PC-9 (cell line): ENCODE data around the gene METTL8.

ENCODE experiments used
- EZH2 ChIP-seq: fragments of 200-600 bp; sonication (generic); IDR thresholded peaks from 2 replicates; pipeline ENCODE4 v1.8.0; 2017; ENCODE audit warnings: antibody characterized with exemption, low read depth
- TF ChIP-seq, protein P1 (sequence below): fragments of 200-600 bp; sonication (generic); conservative IDR thresholded peaks from 2 replicates; pipeline ENCODE4 v1.6.1; 2017; ENCODE audit warnings: mixed run types, antibody characterized with exemption, mild to moderate bottlenecking, moderate library complexity

DNA sequence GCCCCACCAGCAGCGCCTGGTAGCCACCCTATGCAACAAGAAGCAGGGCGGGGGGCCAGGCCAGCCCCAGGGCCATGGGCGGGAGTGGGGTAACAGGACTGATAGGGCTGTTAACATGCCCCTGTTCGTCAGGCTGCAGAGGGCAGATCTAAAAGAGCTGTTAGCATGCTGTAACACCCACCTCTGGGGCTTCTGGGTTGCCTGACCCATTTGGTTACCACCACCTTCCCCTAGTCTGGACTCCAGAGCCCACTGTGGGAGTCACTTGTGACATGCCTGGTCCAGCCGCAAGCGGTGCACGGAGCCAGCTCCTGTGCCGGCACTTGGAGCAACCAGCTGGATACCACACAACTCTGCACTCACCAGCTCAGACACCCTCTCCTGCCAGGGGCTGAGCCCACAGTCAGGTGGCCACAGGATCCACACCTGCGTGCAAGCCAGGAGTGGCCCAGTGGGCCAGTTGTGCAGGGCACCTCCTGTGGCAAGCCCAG is 2.1 kb downstream of the METTL8 start:
- TF ChIP-seq, protein P1, sequence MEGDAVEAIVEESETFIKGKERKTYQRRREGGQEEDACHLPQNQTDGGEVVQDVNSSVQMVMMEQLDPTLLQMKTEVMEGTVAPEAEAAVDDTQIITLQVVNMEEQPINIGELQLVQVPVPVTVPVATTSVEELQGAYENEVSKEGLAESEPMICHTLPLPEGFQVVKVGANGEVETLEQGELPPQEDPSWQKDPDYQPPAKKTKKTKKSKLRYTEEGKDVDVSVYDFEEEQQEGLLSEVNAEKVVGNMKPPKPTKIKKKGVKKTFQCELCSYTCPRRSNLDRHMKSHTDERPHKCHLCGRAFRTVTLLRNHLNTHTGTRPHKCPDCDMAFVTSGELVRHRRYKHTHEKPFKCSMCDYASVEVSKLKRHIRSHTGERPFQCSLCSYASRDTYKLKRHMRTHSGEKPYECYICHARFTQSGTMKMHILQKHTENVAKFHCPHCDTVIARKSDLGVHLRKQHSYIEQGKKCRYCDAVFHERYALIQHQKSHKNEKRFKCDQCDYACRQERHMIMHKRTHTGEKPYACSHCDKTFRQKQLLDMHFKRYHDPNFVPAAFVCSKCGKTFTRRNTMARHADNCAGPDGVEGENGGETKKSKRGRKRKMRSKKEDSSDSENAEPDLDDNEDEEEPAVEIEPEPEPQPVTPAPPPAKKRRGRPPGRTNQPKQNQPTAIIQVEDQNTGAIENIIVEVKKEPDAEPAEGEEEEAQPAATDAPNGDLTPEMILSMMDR, result no peak
- TF ChIP-seq EZH2, result no peak
